GM10266 (cell line): Measurements from ENCODE around the gene ATP2B3.

ENCODE experiments used
- DNase-seq: peaks from one replicate; pipeline ENCODE4 v3.0.0; 2012; ENCODE audit errors: extremely low spot score
- TF ChIP-seq, protein P1 (sequence below): IDR thresholded peaks from 2 replicates; pipeline ENCODE4 v1.5.1; 2012; ENCODE audit warnings: mild to moderate bottlenecking, low read depth; ENCODE audit not compliant: control insufficient read depth, insufficient read depth; ENCODE audit errors: missing control alignments

Gene ATP2B3

GRCh38 chrX:153494541-153495361 is 22.7 kb upstream of the ATP2B3 start, which contains the start of gene BGN:
Gene BGN, plus strand, starts transcription at chrX:153494980. Its CDS starts 9,652 bp downstream, at chrX:153504632.
- no peak for DNase-seq
- TF ChIP-seq, protein P1, sequence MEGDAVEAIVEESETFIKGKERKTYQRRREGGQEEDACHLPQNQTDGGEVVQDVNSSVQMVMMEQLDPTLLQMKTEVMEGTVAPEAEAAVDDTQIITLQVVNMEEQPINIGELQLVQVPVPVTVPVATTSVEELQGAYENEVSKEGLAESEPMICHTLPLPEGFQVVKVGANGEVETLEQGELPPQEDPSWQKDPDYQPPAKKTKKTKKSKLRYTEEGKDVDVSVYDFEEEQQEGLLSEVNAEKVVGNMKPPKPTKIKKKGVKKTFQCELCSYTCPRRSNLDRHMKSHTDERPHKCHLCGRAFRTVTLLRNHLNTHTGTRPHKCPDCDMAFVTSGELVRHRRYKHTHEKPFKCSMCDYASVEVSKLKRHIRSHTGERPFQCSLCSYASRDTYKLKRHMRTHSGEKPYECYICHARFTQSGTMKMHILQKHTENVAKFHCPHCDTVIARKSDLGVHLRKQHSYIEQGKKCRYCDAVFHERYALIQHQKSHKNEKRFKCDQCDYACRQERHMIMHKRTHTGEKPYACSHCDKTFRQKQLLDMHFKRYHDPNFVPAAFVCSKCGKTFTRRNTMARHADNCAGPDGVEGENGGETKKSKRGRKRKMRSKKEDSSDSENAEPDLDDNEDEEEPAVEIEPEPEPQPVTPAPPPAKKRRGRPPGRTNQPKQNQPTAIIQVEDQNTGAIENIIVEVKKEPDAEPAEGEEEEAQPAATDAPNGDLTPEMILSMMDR: no peak

DNA sequence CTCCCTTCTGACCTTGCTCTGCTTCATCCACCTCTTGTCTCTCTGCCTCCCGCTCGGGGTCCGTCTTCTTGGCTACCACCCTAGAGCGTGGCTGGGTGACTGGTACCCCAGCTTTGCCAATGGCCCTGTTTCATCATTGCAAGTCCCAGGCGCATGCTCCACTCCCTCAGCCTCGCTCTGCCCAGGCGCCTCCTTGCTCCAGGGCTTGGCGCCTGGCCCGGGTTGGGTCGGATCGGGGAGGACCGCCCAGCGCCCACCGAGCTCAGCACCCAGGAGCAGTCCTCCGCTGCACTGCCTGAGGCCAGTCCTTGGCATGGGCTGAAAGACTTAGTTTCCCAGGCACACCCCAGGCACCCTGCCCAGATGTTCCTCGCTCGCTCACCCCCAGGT is 22.1 kb upstream of the ATP2B3 start:
- TF ChIP-seq, protein P1: no peak
- no peak for DNase-seq

- TF ChIP-seq, protein P1: no peak
- no peak for DNase-seq
Measured at GRCh38 chrX:153495903-153496589, 21.4 kb upstream of the ATP2B3 start.

GRCh38 chrX:153496590-153496959 is 20.9 kb upstream of the ATP2B3 start:
- TF ChIP-seq, protein P1: no peak

GRCh38 chrX:153498453-153498852 is 19.0 kb upstream of the ATP2B3 start:
- TF ChIP-seq, protein P1: no peak
- DNase-seq: no peak

More at GRCh38 chrX:153496590-153496959, 20.9 kb upstream of the ATP2B3 start:
- no peak for DNase-seq

GRCh38 chrX:153499341-153499740 is 18.1 kb upstream of the ATP2B3 start:
- TF ChIP-seq, protein P1: no peak
- no peak for DNase-seq

- TF ChIP-seq, protein P1: no peak
- DNase-seq: no peak
Measured at GRCh38 chrX:153499876-153500275, 17.6 kb upstream of the ATP2B3 start.
